Right lung (tissue), 5 donors: Measurements from ENCODE around the gene HSD17B3. TPM values are rescaled to one million over a fixed set of nuclear protein-coding genes. Genes with fewer than 3 reads are reported as not detected.
"Not testable (repeated sequence)": the region's sequence is repeated elsewhere in the genome, so short reads cannot be mapped to it uniquely, and the experiment has no call there.

Source experiments
- DNase-seq, 2 donors: peaks; one replicate each; pipeline ENCODE4 v3.0.0-alpha.2; 2013
- polyA plus RNA-seq, 5 donors: library from polyadenylated mRNA; unstranded; fragments of 120-200 nt; gene quantifications; one replicate each; pipeline versions ENCODE4 v1.2.1 to v1.2.3, GENCODE V29; 2013; ENCODE audit warnings: inconsistent platforms in 1 of 5, low replicate concordance in 1 of 5; ENCODE audit not compliant: insufficient read length in 5 of 5, insufficient read depth in 1 of 5

The HSD17B3 gene
- polyA plus RNA-seq, 5 donors = 0.46 to 1.1 (median 0.60) TPM

GRCh38 chr9:96199006-96199405 lies 103.0 kb downstream of the HSD17B3 start:
- DNase-seq = no peak

- DNase-seq = no peak
Measured at GRCh38 chr9:96195541-96195940, 106.4 kb downstream of the HSD17B3 start.

GRCh38 chr9:96193236-96193755 lies 108.7 kb downstream of the HSD17B3 start:
- DNase-seq = no peak

- DNase-seq = no peak
Measured at GRCh38 chr9:96192710-96193109, 109.3 kb downstream of the HSD17B3 start.

GRCh38 chr9:96189995-96190394 lies 112.0 kb downstream of the HSD17B3 start:
- no peak for DNase-seq

DNA sequence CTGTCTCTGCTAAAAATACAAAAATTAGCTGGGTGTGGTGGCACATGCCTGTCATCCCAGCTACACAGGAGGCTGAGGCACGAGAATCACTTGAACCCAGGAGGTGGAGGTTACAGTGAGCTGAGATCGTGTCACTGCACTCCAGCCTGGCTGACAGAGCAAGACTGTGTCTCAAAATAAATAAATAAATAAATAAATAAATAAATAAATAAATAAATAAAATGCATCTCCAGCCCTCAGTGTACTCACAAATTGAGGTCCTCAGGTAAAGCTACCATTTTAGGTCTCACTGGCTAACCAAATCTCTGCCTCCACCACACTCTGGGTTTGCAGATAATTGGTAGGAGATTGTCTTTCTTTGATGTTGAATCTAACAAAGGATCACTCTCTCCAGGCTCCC lies 112.4 kb downstream of the HSD17B3 start:
- not testable (repeated sequence) for DNase-seq

DNA sequence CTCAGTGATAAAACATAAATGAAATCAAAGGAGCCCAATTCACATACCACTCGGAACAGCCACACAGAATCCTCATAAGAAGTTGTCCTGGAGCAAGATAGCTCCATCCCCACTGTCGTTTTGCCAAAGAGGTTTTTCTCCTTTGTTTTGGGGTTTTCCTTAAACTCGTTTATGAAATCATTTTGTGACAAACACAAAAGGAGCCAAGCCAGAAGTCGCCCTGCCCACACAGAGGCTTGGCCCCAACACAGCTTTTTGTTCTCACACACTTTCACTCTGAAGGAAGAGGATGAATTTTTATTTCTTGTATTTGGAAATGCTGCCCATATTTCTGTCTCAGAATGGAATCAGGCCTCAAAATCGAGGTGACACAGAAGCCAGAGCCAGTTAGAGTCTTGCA lies 113.4 kb downstream of the HSD17B3 start:
- no peak for DNase-seq

GRCh38 chr9:96187151-96187555 lies 114.8 kb downstream of the HSD17B3 start:
- no peak for DNase-seq

DNA sequence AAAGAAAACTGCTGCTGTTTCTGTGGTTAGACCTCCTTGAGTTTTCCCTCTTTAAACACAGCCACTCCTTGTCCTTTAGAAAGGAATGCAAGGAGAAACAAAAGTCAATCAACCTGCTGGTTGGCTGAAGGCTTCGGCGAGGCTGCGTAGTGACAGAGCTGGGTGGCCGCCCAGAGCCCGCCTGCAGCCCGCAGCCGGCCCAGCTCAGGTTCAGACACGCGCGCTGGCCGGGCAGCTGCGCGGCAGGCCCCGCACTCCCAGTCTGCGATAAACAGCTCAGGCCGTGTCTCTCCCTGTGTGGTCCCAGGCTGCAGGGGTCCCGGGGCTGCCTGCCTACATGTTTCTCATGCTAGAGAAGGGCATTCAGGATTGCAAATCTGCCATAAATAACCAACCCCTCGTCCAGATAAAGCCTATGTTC lies 115.4 kb downstream of the HSD17B3 start:
- DNase-seq = peak; percentile 63 to 67

GRCh38 chr9:96185518-96186156 lies 116.3 kb downstream of the HSD17B3 start:
- no peak for DNase-seq

Other genes with a start within 250 kb of the HSD17B3 start
- gene SLC35D2, start 81.5 kb upstream of the HSD17B3 start, polyA plus RNA-seq = 10 to 100 TPM; 28.1 to 30.8 (median 30.2) TPM
- gene ZNF367, start 116.2 kb upstream of the HSD17B3 start, polyA plus RNA-seq = 10 to 100 TPM in 4 of 5 donors, 1 to 10 TPM in 1; 9.0 to 15.1 (median 10.8) TPM
- gene HABP4, start 148.0 kb upstream of the HSD17B3 start, polyA plus RNA-seq = 10 to 100 TPM in 2 of 5 donors, 1 to 10 TPM in 3; 8.0 to 12.4 (median 9.8) TPM